PFSK-1 (cell line): Measurements from ENCODE around the gene QRFPR.

Source experiments
- FOXP2 ChIP-seq: optimal IDR thresholded peaks from 2 replicates; pipeline ENCODE3; 2011; ENCODE audit warnings: borderline replicate concordance, control low read depth, inconsistent platforms; ENCODE audit not compliant: insufficient read depth; ENCODE audit errors: extremely low read length, extremely low read depth
- POLR2AphosphoS5 ChIP-seq: IDR thresholded peaks from 2 replicates; pipeline ENCODE4 v1.6.1; 2012; ENCODE audit warnings: low read depth, mild to moderate bottlenecking, control low read depth, low read length, moderate library complexity
- SIN3A ChIP-seq: IDR thresholded peaks from 2 replicates; pipeline ENCODE4 v1.6.1; 2012; ENCODE audit warnings: mild to moderate bottlenecking, low read length, moderate library complexity, borderline replicate concordance; ENCODE audit not compliant: insufficient read depth
- TAF1 ChIP-seq: IDR thresholded peaks from 2 replicates; pipeline ENCODE4 v1.6.1; 2012; ENCODE audit warnings: low read length, control low read depth, borderline replicate concordance; ENCODE audit not compliant: insufficient read depth
- TF ChIP-seq, protein P1 (sequence below), 2 experiments: IDR thresholded peaks; 2 replicates each; pipeline versions ENCODE4 v1.6.1 to v1.8.0; 2011 to 2012; ENCODE audit warnings: low read depth in 2 of 2, low read length in 2 of 2, control low read depth in 1 of 2, inconsistent platforms in 1 of 2, mild to moderate bottlenecking in 1 of 2, moderate library complexity in 1 of 2; ENCODE audit not compliant: insufficient read depth in 1 of 2

DNA sequence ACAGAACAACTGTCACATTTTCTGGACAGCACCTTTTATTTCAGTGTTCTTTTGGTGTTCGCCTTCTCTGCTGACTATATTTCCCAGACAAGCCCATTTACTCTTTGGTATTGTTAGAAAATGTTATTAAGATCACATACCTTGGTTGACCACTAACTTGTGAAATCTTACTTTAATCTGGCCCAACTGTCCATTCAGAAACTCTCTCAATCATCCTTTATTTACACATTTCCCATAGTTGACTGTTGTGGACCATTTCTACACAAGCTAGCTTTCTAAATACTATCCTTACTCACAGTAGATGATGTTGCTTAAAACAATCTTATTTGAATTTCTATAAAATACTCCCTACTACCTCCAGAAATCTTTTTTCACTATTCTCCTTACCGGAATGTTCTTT is 64.7 kb downstream of the QRFPR start:
- TF ChIP-seq POLR2AphosphoS5 (no peak), SIN3A (no peak), TAF1 (no peak), FOXP2 (no peak)
- TF ChIP-seq, protein P1, sequence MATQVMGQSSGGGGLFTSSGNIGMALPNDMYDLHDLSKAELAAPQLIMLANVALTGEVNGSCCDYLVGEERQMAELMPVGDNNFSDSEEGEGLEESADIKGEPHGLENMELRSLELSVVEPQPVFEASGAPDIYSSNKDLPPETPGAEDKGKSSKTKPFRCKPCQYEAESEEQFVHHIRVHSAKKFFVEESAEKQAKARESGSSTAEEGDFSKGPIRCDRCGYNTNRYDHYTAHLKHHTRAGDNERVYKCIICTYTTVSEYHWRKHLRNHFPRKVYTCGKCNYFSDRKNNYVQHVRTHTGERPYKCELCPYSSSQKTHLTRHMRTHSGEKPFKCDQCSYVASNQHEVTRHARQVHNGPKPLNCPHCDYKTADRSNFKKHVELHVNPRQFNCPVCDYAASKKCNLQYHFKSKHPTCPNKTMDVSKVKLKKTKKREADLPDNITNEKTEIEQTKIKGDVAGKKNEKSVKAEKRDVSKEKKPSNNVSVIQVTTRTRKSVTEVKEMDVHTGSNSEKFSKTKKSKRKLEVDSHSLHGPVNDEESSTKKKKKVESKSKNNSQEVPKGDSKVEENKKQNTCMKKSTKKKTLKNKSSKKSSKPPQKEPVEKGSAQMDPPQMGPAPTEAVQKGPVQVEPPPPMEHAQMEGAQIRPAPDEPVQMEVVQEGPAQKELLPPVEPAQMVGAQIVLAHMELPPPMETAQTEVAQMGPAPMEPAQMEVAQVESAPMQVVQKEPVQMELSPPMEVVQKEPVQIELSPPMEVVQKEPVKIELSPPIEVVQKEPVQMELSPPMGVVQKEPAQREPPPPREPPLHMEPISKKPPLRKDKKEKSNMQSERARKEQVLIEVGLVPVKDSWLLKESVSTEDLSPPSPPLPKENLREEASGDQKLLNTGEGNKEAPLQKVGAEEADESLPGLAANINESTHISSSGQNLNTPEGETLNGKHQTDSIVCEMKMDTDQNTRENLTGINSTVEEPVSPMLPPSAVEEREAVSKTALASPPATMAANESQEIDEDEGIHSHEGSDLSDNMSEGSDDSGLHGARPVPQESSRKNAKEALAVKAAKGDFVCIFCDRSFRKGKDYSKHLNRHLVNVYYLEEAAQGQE (IDR thresholded peaks at IDR 0.05; ENCODE audit: insufficient read depth in 1 of 2, low read depth in 2 of 2, low read length in 2 of 2): no peak
